ENCODE results near the gene DLGAP1. TPM values are rescaled to one million over a fixed set of nuclear protein-coding genes. Genes with fewer than 3 reads are reported as not detected.

The DLGAP1 gene
- total RNA-seq, 4 donors from 2014 or later = 0.22 to 1.5 (median 0.56) TPM

DNA sequence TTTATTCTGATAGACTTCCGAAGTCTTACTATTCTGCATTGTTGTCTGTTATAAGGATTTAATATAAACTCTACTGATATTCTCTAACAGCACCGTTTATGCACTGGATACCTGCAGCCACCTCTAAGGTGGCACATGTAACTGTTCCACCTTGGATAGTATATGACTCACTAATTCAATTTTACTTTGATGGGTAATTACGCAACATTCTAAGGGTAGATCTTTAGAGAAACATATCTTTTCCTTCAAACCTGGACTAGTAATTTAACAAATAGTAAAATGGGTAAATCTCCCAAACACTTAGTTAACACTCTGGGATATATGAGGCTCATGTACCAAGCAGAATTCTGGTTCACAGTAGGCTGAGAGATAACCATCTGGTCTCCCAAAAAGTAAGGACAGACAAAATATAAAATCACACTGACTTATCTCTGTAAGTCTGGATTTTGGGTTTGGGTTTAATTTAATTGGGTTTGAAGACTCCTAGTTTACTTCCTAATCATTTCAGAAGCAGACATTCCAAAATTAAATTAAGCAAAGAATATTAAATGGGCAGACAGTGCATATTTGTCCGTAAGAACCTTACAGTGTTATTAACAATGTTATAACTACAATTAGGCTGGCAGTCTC, 590.3 kb downstream of the DLGAP1 start:
- Histone ChIP-seq H3K36me3 (no peaks in the 10 kb centered on the region), H3K4me3 (no peak overlapping the region), H3K9me3 (no peaks in the 10 kb centered on the region), H3K27me3 (no peaks in the 10 kb centered on the region), H3K4me1 (no peaks in the 10 kb centered on the region), H3K27ac (no peak overlapping the region)
- TF ChIP-seq, protein P1, sequence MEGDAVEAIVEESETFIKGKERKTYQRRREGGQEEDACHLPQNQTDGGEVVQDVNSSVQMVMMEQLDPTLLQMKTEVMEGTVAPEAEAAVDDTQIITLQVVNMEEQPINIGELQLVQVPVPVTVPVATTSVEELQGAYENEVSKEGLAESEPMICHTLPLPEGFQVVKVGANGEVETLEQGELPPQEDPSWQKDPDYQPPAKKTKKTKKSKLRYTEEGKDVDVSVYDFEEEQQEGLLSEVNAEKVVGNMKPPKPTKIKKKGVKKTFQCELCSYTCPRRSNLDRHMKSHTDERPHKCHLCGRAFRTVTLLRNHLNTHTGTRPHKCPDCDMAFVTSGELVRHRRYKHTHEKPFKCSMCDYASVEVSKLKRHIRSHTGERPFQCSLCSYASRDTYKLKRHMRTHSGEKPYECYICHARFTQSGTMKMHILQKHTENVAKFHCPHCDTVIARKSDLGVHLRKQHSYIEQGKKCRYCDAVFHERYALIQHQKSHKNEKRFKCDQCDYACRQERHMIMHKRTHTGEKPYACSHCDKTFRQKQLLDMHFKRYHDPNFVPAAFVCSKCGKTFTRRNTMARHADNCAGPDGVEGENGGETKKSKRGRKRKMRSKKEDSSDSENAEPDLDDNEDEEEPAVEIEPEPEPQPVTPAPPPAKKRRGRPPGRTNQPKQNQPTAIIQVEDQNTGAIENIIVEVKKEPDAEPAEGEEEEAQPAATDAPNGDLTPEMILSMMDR (IDR thresholded peaks at IDR 0.05) = no peak
- no peak for TF ChIP-seq POLR2A (IDR thresholded peaks at IDR 0.05)
- no peak for TF ChIP-seq POLR2AphosphoS5 (IDR thresholded peaks at IDR 0.05)
- TF ChIP-seq EP300 (IDR thresholded peaks at IDR 0.05) = no peak
- WGBS, 2 donors (ENCODE audit: low coverage in 1 of 2) = 85 to 88% methylated on average over 4 of the region's 4 CpGs
- no peak for ATAC-seq

DNA sequence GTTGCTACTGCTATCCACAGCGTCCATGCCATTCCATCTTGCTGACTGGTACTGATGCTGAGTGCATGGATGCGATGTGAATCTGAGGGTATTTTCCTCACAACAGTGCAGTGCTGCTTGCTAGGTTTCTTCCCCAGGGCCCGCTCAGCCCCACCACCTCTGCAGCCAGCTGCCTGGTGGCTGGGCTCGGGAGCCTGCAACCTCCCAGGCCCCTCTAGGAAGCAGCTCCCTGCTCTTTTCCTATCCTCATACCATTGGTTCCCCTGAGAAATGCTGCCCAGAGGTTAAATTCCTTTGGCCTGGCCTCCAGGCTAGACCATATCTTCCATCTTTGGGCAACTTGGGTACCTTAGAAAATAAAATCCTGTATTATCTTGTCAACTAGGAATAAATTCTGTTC, 591.5 kb downstream of the DLGAP1 start:
- Histone ChIP-seq H3K4me3 (no peak overlapping the region), H3K27me3 (no peaks in the 10 kb centered on the region), H3K4me1 (no peaks in the 10 kb centered on the region), H3K9me3 (no peaks in the 10 kb centered on the region), H3K36me3 (no peaks in the 10 kb centered on the region), H3K27ac (no peak overlapping the region)
- TF ChIP-seq EP300 (IDR thresholded peaks at IDR 0.05) (no peak), POLR2A (IDR thresholded peaks at IDR 0.05) (no peak)
- TF ChIP-seq, protein P1 (IDR thresholded peaks at IDR 0.05) = no peak
- 50 to 75% methylated on average over 2 to 4 of the region's 4 CpGs for WGBS, 2 donors (ENCODE audit: low coverage in 1 of 2)
- no peak for ATAC-seq

DNA sequence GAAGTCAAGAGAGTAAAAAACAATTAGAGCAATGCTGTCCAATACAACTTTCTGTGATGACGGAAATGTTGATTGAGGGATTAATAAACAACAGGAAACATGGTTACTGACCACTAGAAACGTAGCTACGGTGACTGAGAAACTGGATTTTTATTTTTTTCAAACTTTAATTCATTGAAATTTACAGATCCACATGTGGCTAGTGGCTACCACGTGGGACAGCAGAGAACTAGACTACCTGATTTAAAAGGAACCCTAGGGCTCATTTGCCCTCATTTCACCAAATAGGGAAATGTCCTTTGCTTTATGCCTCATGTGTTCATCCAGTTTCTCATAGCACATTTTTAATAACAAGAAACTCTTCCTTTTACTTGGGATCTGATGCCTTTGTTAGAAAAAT, 592.1 kb downstream of the DLGAP1 start:
- H3K9me3 ChIP-seq = no peaks in the 10 kb centered on the region
- H3K27me3 ChIP-seq = no peaks in the 10 kb centered on the region
- TF ChIP-seq EP300 (IDR thresholded peaks at IDR 0.05) = no peak
- no peak for TF ChIP-seq POLR2A (IDR thresholded peaks at IDR 0.05)
- TF ChIP-seq, protein P1 (IDR thresholded peaks at IDR 0.05) = no peak
- no peak for TF ChIP-seq POLR2AphosphoS5 (IDR thresholded peaks at IDR 0.05)
- WGBS, 2 donors (ENCODE audit: low coverage in 1 of 2) = 80 to 87% methylated on average over 4 of the region's 4 CpGs
- no peak overlapping the region for H3K27ac ChIP-seq
- H3K4me1 ChIP-seq = no peaks in the 10 kb centered on the region
- no peaks in the 10 kb centered on the region for H3K36me3 ChIP-seq
- no peak overlapping the region for H3K4me3 ChIP-seq
- ATAC-seq = no peak

DNA sequence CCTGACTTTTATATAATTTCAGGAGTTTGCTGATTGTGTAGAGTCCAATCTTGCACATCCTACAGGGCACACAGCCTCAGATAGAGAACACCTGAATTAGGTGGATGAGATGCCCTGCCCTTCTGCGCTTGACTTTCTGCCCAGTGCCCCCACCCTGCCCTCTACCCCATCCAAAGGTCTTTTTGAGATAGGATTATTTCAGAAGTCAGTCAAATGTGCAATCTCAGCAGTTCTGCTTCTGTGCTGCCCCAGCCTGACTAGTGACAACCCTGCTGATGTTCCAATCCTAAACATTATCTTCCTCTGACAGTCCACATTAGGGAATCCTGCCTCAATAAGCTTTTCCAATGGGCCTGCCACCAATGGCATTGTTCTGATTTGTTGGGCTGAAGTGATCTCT, 593.6 kb downstream of the DLGAP1 start:
- no peak overlapping the region for H3K27ac ChIP-seq
- TF ChIP-seq EP300 (IDR thresholded peaks at IDR 0.05) = no peak
- no peak for TF ChIP-seq POLR2AphosphoS5 (IDR thresholded peaks at IDR 0.05)
- TF ChIP-seq, protein P1 (IDR thresholded peaks at IDR 0.05) = no peak
- TF ChIP-seq POLR2A (IDR thresholded peaks at IDR 0.05) = no peak
- no peak for ATAC-seq
- no peak overlapping the region for H3K4me3 ChIP-seq
- H3K27me3 ChIP-seq = no peaks in the 10 kb centered on the region
- no peaks in the 10 kb centered on the region for H3K36me3 ChIP-seq
- 90% methylated on average over 1 of the region's 1 CpG; no CpG with 5 or more reads in 1 of the 2 donors for WGBS, 2 donors (ENCODE audit: low coverage in 1 of 2)
- no peaks in the 10 kb centered on the region for H3K4me1 ChIP-seq
- no peaks in the 10 kb centered on the region for H3K9me3 ChIP-seq

DNA sequence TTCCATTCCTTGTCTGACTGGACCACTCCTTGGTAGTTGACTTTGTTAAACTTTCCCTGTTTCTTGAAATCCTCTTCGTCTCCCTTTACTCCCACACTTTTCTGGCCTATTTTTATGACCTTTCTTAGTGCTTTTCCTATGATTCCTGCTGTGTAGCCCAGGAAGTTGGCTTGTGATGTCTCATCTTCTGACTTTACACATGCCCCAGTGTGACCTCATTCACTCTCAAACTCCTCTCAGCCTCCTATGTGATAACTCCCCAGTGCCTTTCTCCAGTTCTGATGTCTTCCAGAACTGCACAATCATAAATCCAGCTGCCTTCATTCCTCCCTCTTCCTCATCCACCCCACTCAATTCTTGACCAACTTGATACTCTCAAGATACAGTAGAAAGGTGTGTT, 597.6 kb downstream of the DLGAP1 start:
- Histone ChIP-seq H3K36me3 (no peaks in the 10 kb centered on the region), H3K27ac (no peak overlapping the region), H3K4me1 (no peaks in the 10 kb centered on the region), H3K9me3 (no peaks in the 10 kb centered on the region), H3K27me3 (no peaks in the 10 kb centered on the region), H3K4me3 (no peak overlapping the region)
- 47 to 86% methylated on average over 1 of the region's 1 CpG for WGBS, 2 donors (ENCODE audit: low coverage in 1 of 2)
- TF ChIP-seq POLR2A (IDR thresholded peaks at IDR 0.05) = no peak
- no peak for TF ChIP-seq EP300 (IDR thresholded peaks at IDR 0.05)
- TF ChIP-seq POLR2AphosphoS5 (IDR thresholded peaks at IDR 0.05) = no peak
- TF ChIP-seq, protein P1 (IDR thresholded peaks at IDR 0.05) = no peak
- ATAC-seq = no peak

All from gastroesophageal sphincter (tissue), 4 donors.